ENCODE measurements around the gene NKRF. TPM values are rescaled to one million over a fixed set of nuclear protein-coding genes. Genes with fewer than 3 reads are reported as not detected.

NKRF gene
- 8.6 TPM for polyA plus RNA-seq (2013, experiment 1 of 2)
- 8.8 TPM for polyA plus RNA-seq (2013, experiment 2 of 2)

DNA sequence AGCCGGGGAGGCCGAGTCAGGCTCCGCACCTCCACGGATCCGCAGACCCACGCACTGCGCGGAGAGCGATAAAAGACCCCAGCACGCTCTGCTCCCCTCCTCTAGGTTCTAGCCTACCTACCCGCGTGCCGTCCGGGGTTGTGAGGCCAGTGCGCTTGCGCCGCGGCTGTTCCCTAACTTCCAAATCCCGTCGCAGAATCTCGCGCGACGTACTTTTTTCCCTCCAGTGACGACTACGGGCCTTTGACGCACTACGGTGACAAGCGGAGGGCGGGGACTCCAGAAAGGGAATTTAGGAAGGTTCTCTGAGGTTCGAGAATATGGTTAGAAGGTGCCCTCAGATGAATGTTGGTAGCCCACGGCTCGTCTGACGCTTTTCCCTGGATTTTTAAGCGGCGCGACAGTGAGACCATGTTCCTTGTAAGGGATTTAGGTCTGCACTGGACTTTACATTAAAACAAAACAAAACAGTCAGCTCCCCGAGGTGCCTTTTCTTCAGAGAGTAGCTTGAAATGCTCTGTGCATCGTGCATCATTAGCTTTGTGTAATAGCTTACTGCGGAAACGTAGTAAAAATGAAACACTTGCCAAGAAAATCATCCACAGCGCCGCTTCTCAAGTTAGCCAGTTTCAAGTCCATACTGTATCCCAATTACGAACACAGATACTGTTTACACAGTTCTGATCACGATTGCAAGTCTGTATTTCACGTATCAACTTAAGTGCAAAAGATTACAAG, at the start of gene NKRF:
TSS of gene NKRF (minus strand) at position 145 of the 738 bp plus-strand sequence.
- Histone ChIP-seq H3K4me1 (ENCODE audit: control insufficient read depth in 2 of 2, insufficient read depth in 1 of 2, low read depth in 1 of 2, low read length in 2 of 2) (no peaks in the 10 kb centered on the region), H2BK15ac (ENCODE audit: low read length) (no peak within 1 kb of the TSS), H2AFZ (ENCODE audit: low read length) (peak within 1 kb of the TSS; percentile 91), H2BK120ac (ENCODE audit: low read depth, low read length) (no peak within 1 kb of the TSS), H3K23ac (ENCODE audit: low read depth, low read length, poor library complexity) (no peak within 1 kb of the TSS), H3K14ac (ENCODE audit: low read length) (peak within 1 kb of the TSS; percentile 56), H2BK5ac (ENCODE audit: low read length) (no peak within 1 kb of the TSS), H2AK5ac (ENCODE audit: low read depth, low read length) (no peak within 1 kb of the TSS), H3K27ac (replicated peaks; ENCODE audit: low read length) (no peak within 1 kb of the TSS), H3K4me2 (ENCODE audit: insufficient read depth, low read length, poor library complexity, severe bottlenecking) (peak within 1 kb of the TSS; percentile 57), H4K8ac (ENCODE audit: low read depth, low read length) (no peak within 1 kb of the TSS), H3K27me3 (ENCODE audit: control insufficient read depth in 3 of 3, insufficient read depth in 3 of 3, low read depth in 1 of 3, low read length in 3 of 3) (no peaks in the 10 kb centered on the region), H3K79me1 (ENCODE audit: low read depth, low read length) (peaks cover 3% of the 10 kb centered on the region), H3K18ac (ENCODE audit: low read length) (peak within 1 kb of the TSS; percentile 97), H3K9me3 (replicated peaks in 1 of 2; ENCODE audit: control insufficient read depth in 2 of 2, insufficient read depth in 1 of 2, low read depth in 1 of 2, low read length in 2 of 2) (no peaks in the 10 kb centered on the region), H2BK12ac (ENCODE audit: low read length) (no peak within 1 kb of the TSS), H3K9ac (ENCODE audit: low read depth, low read length, poor library complexity) (peak within 1 kb of the TSS; percentile 97), H3K4ac (ENCODE audit: low read length) (no peak within 1 kb of the TSS), H3K4me3 (ENCODE audit: low read length in 2 of 2) (peak within 1 kb of the TSS; percentile 94 to 100), H3K36me3 (replicated peaks in 1 of 2; ENCODE audit: control insufficient read depth in 2 of 2, insufficient read depth in 2 of 2, low read length in 2 of 2) (peaks cover 2 to 8% of the 10 kb centered on the region in 2 donors), H4K91ac (ENCODE audit: low read depth, low read length, poor library complexity) (no peak within 1 kb of the TSS)
- peak; percentile 75 for DNase-seq (ENCODE audit: low spot score)
- no CpG with 5 or more reads among the region's 46 CpGs for WGBS, 2 donors (ENCODE audit: extremely low coverage in 2 of 2, insufficient read length in 2 of 2, insufficient replicate concordance in 1 of 2)

GRCh38 chrX:119655125-119655524, 48.9 kb upstream of the NKRF start:
- Histone ChIP-seq H3K14ac (ENCODE audit: low read length) (no peak overlapping the region), H3K79me1 (ENCODE audit: low read depth, low read length) (no peaks in the 10 kb centered on the region), H2BK5ac (ENCODE audit: low read length) (no peak overlapping the region), H3K27ac (replicated peaks; ENCODE audit: low read length) (no peak overlapping the region), H3K9me3 (replicated peaks in 1 of 2; ENCODE audit: control insufficient read depth in 2 of 2, insufficient read depth in 1 of 2, low read depth in 1 of 2, low read length in 2 of 2) (no peaks in the 10 kb centered on the region), H2AFZ (ENCODE audit: low read length) (no peak overlapping the region), H3K4ac (ENCODE audit: low read length) (no peak overlapping the region), H2AK5ac (ENCODE audit: low read depth, low read length) (no peak overlapping the region), H3K27me3 (ENCODE audit: control insufficient read depth in 3 of 3, insufficient read depth in 3 of 3, low read depth in 1 of 3, low read length in 3 of 3) (no peaks in the 10 kb centered on the region), H3K4me3 (ENCODE audit: low read length in 2 of 2) (no peak overlapping the region), H4K8ac (ENCODE audit: low read depth, low read length) (no peak overlapping the region), H3K36me3 (replicated peaks in 1 of 2; ENCODE audit: control insufficient read depth in 2 of 2, insufficient read depth in 2 of 2, low read length in 2 of 2) (peaks cover 0 to 5% of the 10 kb centered on the region in 2 donors), H3K4me2 (ENCODE audit: insufficient read depth, low read length, poor library complexity, severe bottlenecking) (no peak overlapping the region), H4K91ac (ENCODE audit: low read depth, low read length, poor library complexity) (no peak overlapping the region), H3K4me1 (ENCODE audit: control insufficient read depth in 2 of 2, insufficient read depth in 1 of 2, low read depth in 1 of 2, low read length in 2 of 2) (peaks cover 0 to 6% of the 10 kb centered on the region in 2 donors), H2BK120ac (ENCODE audit: low read depth, low read length) (no peak overlapping the region), H3K23ac (ENCODE audit: low read depth, low read length, poor library complexity) (no peak overlapping the region), H2BK12ac (ENCODE audit: low read length) (no peak overlapping the region), H3K18ac (ENCODE audit: low read length) (no peak overlapping the region), H3K9ac (ENCODE audit: low read depth, low read length, poor library complexity) (no peak overlapping the region), H2BK15ac (ENCODE audit: low read length) (no peak overlapping the region)
- DNase-seq (ENCODE audit: low spot score): no peak
- no CpG with 5 or more reads among the region's 6 CpGs for WGBS, 2 donors (ENCODE audit: extremely low coverage in 2 of 2, insufficient read length in 2 of 2, insufficient replicate concordance in 1 of 2)

GRCh38 chrX:119654112-119654531, 47.9 kb upstream of the NKRF start:
- Histone ChIP-seq H3K4me3 (ENCODE audit: low read length in 2 of 2) (no peak overlapping the region), H2AFZ (ENCODE audit: low read length) (no peak overlapping the region), H2BK5ac (ENCODE audit: low read length) (no peak overlapping the region), H2BK12ac (ENCODE audit: low read length) (no peak overlapping the region), H3K23ac (ENCODE audit: low read depth, low read length, poor library complexity) (no peak overlapping the region), H3K14ac (ENCODE audit: low read length) (no peak overlapping the region), H3K4ac (ENCODE audit: low read length) (no peak overlapping the region), H3K27ac (replicated peaks; ENCODE audit: low read length) (peak overlapping the region; percentile 54), H3K27me3 (ENCODE audit: control insufficient read depth in 3 of 3, insufficient read depth in 3 of 3, low read depth in 1 of 3, low read length in 3 of 3) (no peaks in the 10 kb centered on the region), H3K9me3 (replicated peaks in 1 of 2; ENCODE audit: control insufficient read depth in 2 of 2, insufficient read depth in 1 of 2, low read depth in 1 of 2, low read length in 2 of 2) (no peaks in the 10 kb centered on the region), H3K9ac (ENCODE audit: low read depth, low read length, poor library complexity) (no peak overlapping the region), H3K79me1 (ENCODE audit: low read depth, low read length) (no peaks in the 10 kb centered on the region), H2BK15ac (ENCODE audit: low read length) (no peak overlapping the region), H3K4me1 (ENCODE audit: control insufficient read depth in 2 of 2, insufficient read depth in 1 of 2, low read depth in 1 of 2, low read length in 2 of 2) (peaks cover 0 to 6% of the 10 kb centered on the region in 2 donors), H2AK5ac (ENCODE audit: low read depth, low read length) (no peak overlapping the region), H4K91ac (ENCODE audit: low read depth, low read length, poor library complexity) (no peak overlapping the region), H3K36me3 (replicated peaks in 1 of 2; ENCODE audit: control insufficient read depth in 2 of 2, insufficient read depth in 2 of 2, low read length in 2 of 2) (peaks cover 0 to 11% of the 10 kb centered on the region in 2 donors), H4K8ac (ENCODE audit: low read depth, low read length) (no peak overlapping the region), H3K4me2 (ENCODE audit: insufficient read depth, low read length, poor library complexity, severe bottlenecking) (no peak overlapping the region), H2BK120ac (ENCODE audit: low read depth, low read length) (no peak overlapping the region), H3K18ac (ENCODE audit: low read length) (no peak overlapping the region)
- DNase-seq (ENCODE audit: low spot score): peak; percentile 1
- WGBS, 2 donors (ENCODE audit: extremely low coverage in 2 of 2, insufficient read length in 2 of 2, insufficient replicate concordance in 1 of 2): no CpG with 5 or more reads among the region's 8 CpGs

GRCh38 chrX:119648421-119648775, 42.2 kb upstream of the NKRF start:
- H3K4me2 ChIP-seq (ENCODE audit: insufficient read depth, low read length, poor library complexity, severe bottlenecking): no peak overlapping the region
- no peak overlapping the region for H3K4me3 ChIP-seq (ENCODE audit: low read length in 2 of 2)
- DNase-seq (ENCODE audit: low spot score): no peak
- WGBS, 2 donors (ENCODE audit: extremely low coverage in 2 of 2, insufficient read length in 2 of 2, insufficient replicate concordance in 1 of 2): no CpG with 5 or more reads among the region's 6 CpGs
- no peaks in the 10 kb centered on the region for H3K79me1 ChIP-seq (ENCODE audit: low read depth, low read length)
- no peak overlapping the region for H2AK5ac ChIP-seq (ENCODE audit: low read depth, low read length)
- no peak overlapping the region for H2BK15ac ChIP-seq (ENCODE audit: low read length)
- no peak overlapping the region for H2BK5ac ChIP-seq (ENCODE audit: low read length)
- no peak overlapping the region for H3K14ac ChIP-seq (ENCODE audit: low read length)
- H3K27me3 ChIP-seq (ENCODE audit: control insufficient read depth in 3 of 3, insufficient read depth in 3 of 3, low read depth in 1 of 3, low read length in 3 of 3): no peaks in the 10 kb centered on the region
- H3K4me1 ChIP-seq (ENCODE audit: control insufficient read depth in 2 of 2, insufficient read depth in 1 of 2, low read depth in 1 of 2, low read length in 2 of 2): no peaks in the 10 kb centered on the region
- no peak overlapping the region for H4K8ac ChIP-seq (ENCODE audit: low read depth, low read length)
- no peak overlapping the region for H4K91ac ChIP-seq (ENCODE audit: low read depth, low read length, poor library complexity)
- H2BK12ac ChIP-seq (ENCODE audit: low read length): no peak overlapping the region
- peaks cover 0 to 13% of the 10 kb centered on the region in 2 donors for H3K36me3 ChIP-seq (replicated peaks in 1 of 2; ENCODE audit: control insufficient read depth in 2 of 2, insufficient read depth in 2 of 2, low read length in 2 of 2)
- H2AFZ ChIP-seq (ENCODE audit: low read length): no peak overlapping the region
- no peak overlapping the region for H3K9ac ChIP-seq (ENCODE audit: low read depth, low read length, poor library complexity)
- no peak overlapping the region for H3K23ac ChIP-seq (ENCODE audit: low read depth, low read length, poor library complexity)
- no peak overlapping the region for H3K4ac ChIP-seq (ENCODE audit: low read length)
- H2BK120ac ChIP-seq (ENCODE audit: low read depth, low read length): no peak overlapping the region
- H3K9me3 ChIP-seq (replicated peaks in 1 of 2; ENCODE audit: control insufficient read depth in 2 of 2, insufficient read depth in 1 of 2, low read depth in 1 of 2, low read length in 2 of 2): no peaks in the 10 kb centered on the region
- H3K27ac ChIP-seq (replicated peaks; ENCODE audit: low read length): no peak overlapping the region
- H3K18ac ChIP-seq (ENCODE audit: low read length): no peak overlapping the region

Measured in neuronal stem cell (in vitro differentiated cells).